AG09319 (cell line): Measurements from ENCODE around the gene SRF.

ENCODE experiments used
- DNase-seq: peaks from one replicate; pipeline ENCODE4 v3.0.0-alpha.2; 2010; ENCODE audit warnings: low read depth; ENCODE audit errors: extremely low read depth
- CTCF ChIP-seq: IDR thresholded peaks from 2 replicates; pipeline ENCODE4 v1.5.1; 2011; ENCODE audit warnings: low read depth, mild to moderate bottlenecking, inconsistent platforms, low read length, moderate library complexity

Gene SRF

DNA sequence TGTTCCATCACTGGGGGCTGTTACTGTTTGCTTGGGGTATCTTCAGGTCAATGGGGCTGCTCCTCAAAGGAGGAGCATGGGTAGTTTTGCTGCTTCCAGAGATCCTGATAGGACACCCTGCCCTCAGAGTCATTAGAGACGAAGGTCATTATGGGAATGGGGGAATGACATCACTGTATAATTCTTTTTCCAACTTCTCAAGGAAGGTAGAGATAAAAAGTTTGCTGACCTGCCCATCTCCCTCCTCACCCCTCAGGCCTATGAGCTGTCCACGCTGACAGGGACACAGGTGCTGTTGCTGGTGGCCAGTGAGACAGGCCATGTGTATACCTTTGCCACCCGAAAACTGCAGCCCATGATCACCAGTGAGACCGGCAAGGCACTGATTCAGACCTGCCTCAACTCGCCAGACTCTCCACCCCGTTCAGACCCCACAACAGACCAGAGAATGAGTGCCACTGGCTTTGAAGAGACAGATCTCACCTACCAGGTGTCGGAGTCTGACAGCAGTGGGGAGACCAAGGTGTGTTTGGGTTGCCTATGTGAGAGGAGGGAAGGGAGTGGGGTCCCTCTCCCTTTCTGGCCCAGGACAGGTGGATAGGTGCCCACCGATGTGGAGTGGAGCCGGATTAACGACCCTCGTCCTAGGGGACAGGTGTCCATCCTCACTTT lies 2.7 kb downstream of the SRF start:
- no peak for DNase-seq
- TF ChIP-seq CTCF = no peak

GRCh38 chr6:43174263-43175112 lies 3.4 kb downstream of the SRF start:
- DNase-seq = peak; percentile 99

GRCh38 chr6:43175676-43176422 lies 4.8 kb downstream of the SRF start:
- TF ChIP-seq CTCF = no peak
- no peak for DNase-seq

More at GRCh38 chr6:43174263-43175112, 3.4 kb downstream of the SRF start:
- TF ChIP-seq CTCF = no peak

GRCh38 chr6:43176423-43176786 lies 5.3 kb downstream of the SRF start:
- DNase-seq = no peak
- TF ChIP-seq CTCF = no peak

GRCh38 chr6:43178150-43178549 lies 7.1 kb downstream of the SRF start:
- no peak for TF ChIP-seq CTCF
- DNase-seq = no peak

GRCh38 chr6:43178951-43179830 lies 8.1 kb downstream of the SRF start:
- no peak for TF ChIP-seq CTCF

More at GRCh38 chr6:43178951-43179830, 8.1 kb downstream of the SRF start:
- DNase-seq = no peak
